ENCODE results near the gene CDH8.
"Not testable (repeated sequence)": the region's sequence is repeated elsewhere in the genome, so short reads cannot be mapped to it uniquely, and the experiment has no call there.

Gene CDH8

GRCh38 chr16:61817583-61818278 lies 218.5 kb downstream of the CDH8 start:
- TF ChIP-seq, protein P1, sequence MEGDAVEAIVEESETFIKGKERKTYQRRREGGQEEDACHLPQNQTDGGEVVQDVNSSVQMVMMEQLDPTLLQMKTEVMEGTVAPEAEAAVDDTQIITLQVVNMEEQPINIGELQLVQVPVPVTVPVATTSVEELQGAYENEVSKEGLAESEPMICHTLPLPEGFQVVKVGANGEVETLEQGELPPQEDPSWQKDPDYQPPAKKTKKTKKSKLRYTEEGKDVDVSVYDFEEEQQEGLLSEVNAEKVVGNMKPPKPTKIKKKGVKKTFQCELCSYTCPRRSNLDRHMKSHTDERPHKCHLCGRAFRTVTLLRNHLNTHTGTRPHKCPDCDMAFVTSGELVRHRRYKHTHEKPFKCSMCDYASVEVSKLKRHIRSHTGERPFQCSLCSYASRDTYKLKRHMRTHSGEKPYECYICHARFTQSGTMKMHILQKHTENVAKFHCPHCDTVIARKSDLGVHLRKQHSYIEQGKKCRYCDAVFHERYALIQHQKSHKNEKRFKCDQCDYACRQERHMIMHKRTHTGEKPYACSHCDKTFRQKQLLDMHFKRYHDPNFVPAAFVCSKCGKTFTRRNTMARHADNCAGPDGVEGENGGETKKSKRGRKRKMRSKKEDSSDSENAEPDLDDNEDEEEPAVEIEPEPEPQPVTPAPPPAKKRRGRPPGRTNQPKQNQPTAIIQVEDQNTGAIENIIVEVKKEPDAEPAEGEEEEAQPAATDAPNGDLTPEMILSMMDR (conservative IDR thresholded peaks at IDR 0.05; ENCODE audit: low read depth): no peak
- ChIA-PET CTCF (no interaction called here), POLR2A (ENCODE audit: low non-redundant PET) (no interaction called here)
- H3K27ac ChIP-seq: no peak overlapping the region
- no peak for DNase-seq (ENCODE audit: low spot score)

DNA sequence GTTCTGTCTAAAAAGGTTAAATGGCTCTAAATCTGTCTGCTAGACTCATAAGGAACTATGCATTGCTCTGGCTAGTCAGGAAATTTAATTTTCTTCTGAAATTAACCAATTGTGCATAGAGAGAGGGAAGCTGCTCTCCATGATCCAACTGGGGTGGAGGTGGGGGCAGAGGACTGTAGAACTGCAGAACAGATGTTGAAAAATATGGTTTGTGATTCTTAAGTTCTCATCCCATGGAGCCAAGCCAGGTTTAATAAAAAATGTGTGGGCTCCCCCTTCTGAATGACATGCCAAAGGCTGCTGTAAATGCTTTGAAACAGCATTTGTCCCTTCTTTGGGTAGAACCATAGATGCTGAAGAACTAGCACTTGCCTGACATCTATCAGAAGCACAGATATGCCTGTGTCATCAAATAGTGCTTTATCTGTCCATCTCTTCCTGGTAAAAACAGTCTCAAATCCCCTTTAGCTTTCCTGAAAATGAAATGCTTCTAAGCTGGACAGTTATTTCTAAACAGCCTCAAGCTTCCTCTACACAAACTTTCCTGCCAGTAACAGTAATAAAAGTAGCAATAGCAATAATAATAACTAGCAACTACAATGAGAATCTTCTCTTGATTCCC lies 221.4 kb downstream of the CDH8 start:
- DNase-seq (ENCODE audit: low spot score): no peak
- CTCF ChIA-PET: no interaction called here
- POLR2A ChIA-PET (ENCODE audit: low non-redundant PET): no interaction called here
- H3K27ac ChIP-seq: no peak overlapping the region
- TF ChIP-seq, protein P1 (conservative IDR thresholded peaks at IDR 0.05; ENCODE audit: low read depth): no peak

DNA sequence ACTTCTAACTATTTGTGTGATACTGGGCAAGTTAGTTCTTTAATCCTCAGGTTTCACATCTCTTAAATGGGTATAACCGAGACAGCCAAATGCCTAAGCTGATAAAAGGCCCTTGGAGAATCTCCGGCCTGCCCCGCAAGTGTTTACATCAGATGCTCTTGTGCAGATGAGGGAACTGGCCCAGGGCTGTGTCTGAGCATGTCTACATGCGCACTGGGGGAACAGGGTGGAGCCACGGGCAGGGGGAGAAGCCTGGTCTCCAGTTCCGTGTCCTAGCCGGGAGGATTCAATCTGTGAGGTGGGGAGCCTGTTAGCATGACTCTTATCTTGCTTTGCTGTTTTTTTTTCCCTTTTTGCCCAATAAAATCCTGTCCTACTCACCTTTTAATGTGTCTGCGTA lies 222.9 kb downstream of the CDH8 start:
- TF ChIP-seq, protein P1 (conservative IDR thresholded peaks at IDR 0.05; ENCODE audit: low read depth): no peak
- CTCF ChIA-PET: no interaction called here
- no peak overlapping the region for H3K27ac ChIP-seq
- no peak for DNase-seq (ENCODE audit: low spot score)
- POLR2A ChIA-PET (ENCODE audit: low non-redundant PET): no interaction called here

- POLR2A ChIA-PET (ENCODE audit: low non-redundant PET): no interaction called here
- TF ChIP-seq, protein P1 (conservative IDR thresholded peaks at IDR 0.05; ENCODE audit: low read depth): no peak
- CTCF ChIA-PET: no interaction called here
- no peak overlapping the region for H3K27ac ChIP-seq
- no peak for DNase-seq (ENCODE audit: low spot score)
Measured at GRCh38 chr16:61812251-61812650, 224.0 kb downstream of the CDH8 start.

DNA sequence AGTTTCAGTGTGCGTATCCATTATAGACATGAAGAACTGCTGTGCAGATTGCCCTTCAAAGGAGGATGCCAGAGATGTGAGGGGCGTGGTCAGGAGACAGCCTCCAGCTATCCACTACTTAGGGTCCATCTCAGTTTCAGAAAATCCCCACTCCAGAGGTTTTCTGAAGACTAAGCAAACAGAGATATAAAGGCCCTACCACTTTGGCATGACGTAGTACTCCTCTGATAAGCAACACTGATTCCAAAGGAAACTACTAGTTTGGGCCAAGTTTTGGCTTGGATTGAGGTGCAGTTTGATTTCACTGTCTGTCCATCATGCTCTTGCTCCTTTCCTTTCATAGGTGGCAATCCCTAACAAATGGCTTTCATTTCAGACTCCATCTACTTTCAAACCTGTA lies 228.7 kb downstream of the CDH8 start:
- CTCF ChIA-PET: no interaction called here
- no peak overlapping the region for H3K27ac ChIP-seq
- no peak for DNase-seq (ENCODE audit: low spot score)
- TF ChIP-seq, protein P1 (conservative IDR thresholded peaks at IDR 0.05; ENCODE audit: low read depth): no peak
- POLR2A ChIA-PET (ENCODE audit: low non-redundant PET): no interaction called here

GRCh38 chr16:61801217-61801616 lies 235.0 kb downstream of the CDH8 start:
- DNase-seq (ENCODE audit: low spot score); POLR2A ChIA-PET (ENCODE audit: low non-redundant PET); H3K27ac ChIP-seq: not testable (repeated sequence)
- CTCF ChIA-PET: interaction anchor here (0.6 kb wide), 1 partner anchor 1821 kb away, joined by 4 read pairs; no protein-coding TSS in a partner anchor

DNA sequence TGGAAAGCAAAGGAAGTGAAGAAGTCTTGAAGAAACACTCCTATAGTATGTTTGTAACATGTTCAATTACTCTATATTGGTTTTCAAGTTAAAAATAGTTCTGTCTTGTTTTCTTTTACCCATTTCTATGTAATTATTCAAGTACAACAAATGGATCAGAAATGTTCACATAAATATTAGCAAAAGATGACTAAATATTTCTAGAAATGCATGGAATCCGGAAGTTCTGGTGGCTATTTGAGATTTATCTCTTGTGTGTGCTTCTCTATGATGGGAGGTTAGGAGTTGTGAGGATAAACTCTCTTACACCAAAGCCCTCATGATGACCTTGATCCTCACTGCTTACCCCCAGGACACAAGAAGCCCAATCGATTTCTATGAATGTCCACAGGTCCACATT lies 237.5 kb downstream of the CDH8 start:
- TF ChIP-seq, protein P1 (conservative IDR thresholded peaks at IDR 0.05; ENCODE audit: low read depth): no peak
- DNase-seq (ENCODE audit: low spot score): no peak
- ChIA-PET POLR2A (ENCODE audit: low non-redundant PET) (no interaction called here), CTCF (no interaction called here)
- H3K27ac ChIP-seq: no peak overlapping the region

All from RWPE1 (cell line).